NCI-H2107 (cell line): ENCODE measurements around the gene RPL36.
"Not testable (repeated sequence)": the region's sequence is repeated elsewhere in the genome, so short reads cannot be mapped to it uniquely, and the experiment has no call there.

Experiments
- DNase-seq: peaks from one replicate; lab custom pipeline; 2025; lab: John Stamatoyannopoulos, UW

RPL36 gene

GRCh38 chr19:5706876-5707573 lies 16.9 kb downstream of the RPL36 start:
- no peak for DNase-seq

- no peak for DNase-seq
Measured at GRCh38 chr19:5707576-5708575, 17.8 kb downstream of the RPL36 start.

- DNase-seq = no peak
Measured at GRCh38 chr19:5711025-5711424, 20.9 kb downstream of the RPL36 start.

GRCh38 chr19:5711713-5712161 lies 21.6 kb downstream of the RPL36 start:
- no peak for DNase-seq

- no peak for DNase-seq
Measured at GRCh38 chr19:5713228-5713627, 23.1 kb downstream of the RPL36 start.

GRCh38 chr19:5714816-5715215 lies 24.7 kb downstream of the RPL36 start:
- no peak for DNase-seq

- no peak for DNase-seq
Measured at GRCh38 chr19:5717215-5717935, 27.3 kb downstream of the RPL36 start.

GRCh38 chr19:5718037-5718578 lies 28.0 kb downstream of the RPL36 start:
- no peak for DNase-seq

GRCh38 chr19:5718579-5719273 lies 28.6 kb downstream of the RPL36 start:
- no peak for DNase-seq

- no peak for DNase-seq
Measured at GRCh38 chr19:5719274-5719960, 29.3 kb downstream of the RPL36 start.

GRCh38 chr19:5719961-5720790 lies 30.1 kb downstream of the RPL36 start, which contains the start of the genes CATSPERD and LONP1:
Gene CATSPERD, plus strand, starts transcription at chr19:5720637. Its CDS starts 101 bp downstream, at chr19:5720738.
Gene LONP1, minus strand, starts transcription at chr19:5720146. Its CDS starts 14 bp downstream, at chr19:5720132.
- peak; percentile 97 for DNase-seq

GRCh38 chr19:5727453-5728050 lies 37.5 kb downstream of the RPL36 start:
- no peak for DNase-seq

- DNase-seq = not testable (repeated sequence)
Measured at GRCh38 chr19:5733172-5733571, 43.1 kb downstream of the RPL36 start.

GRCh38 chr19:5738423-5738822 lies 48.3 kb downstream of the RPL36 start:
- no peak for DNase-seq
